Suprapubic skin (tissue), 4 donors: Measurements from ENCODE around the gene TBXAS1. TPM values are rescaled to one million over a fixed set of nuclear protein-coding genes. Genes with fewer than 3 reads are reported as not detected.
A peak's percentile ranks its signal among the peaks of the same experiment; 100 is the strongest.

Experiments
- DNase-seq, 2 donors: peaks; one replicate each; pipeline ENCODE4 v3.0.0-alpha.2; 2019; ENCODE audit warnings: low spot score in 2 of 2
- H3K27ac ChIP-seq: fragments of 200-600 bp; sonication (generic); one replicate; pipeline ENCODE4 v1.5.1; 2019
- H3K27me3 ChIP-seq: fragments of 200-600 bp; sonication (generic); one replicate; pipeline ENCODE4 v1.5.1; 2019
- H3K36me3 ChIP-seq: fragments of 200-600 bp; sonication (generic); one replicate; pipeline ENCODE4 v1.5.1; 2019
- H3K4me1 ChIP-seq: fragments of 200-600 bp; sonication (generic); one replicate; pipeline ENCODE4 v1.5.1; 2019
- H3K4me3 ChIP-seq: fragments of 200-600 bp; sonication (generic); one replicate; pipeline ENCODE4 v1.5.1; 2019; ENCODE audit warnings: mild to moderate bottlenecking
- H3K9me3 ChIP-seq: fragments of 200-600 bp; sonication (generic); one replicate; pipeline ENCODE4 v1.5.1; 2019
- EP300 ChIP-seq: sonication (generic); formaldehyde crosslinking; IDR thresholded peaks from one replicate; pipeline ENCODE4 v1.6.1; 2017; ENCODE audit warnings: antibody characterized with exemption
- POLR2A ChIP-seq, 2 donors: fragments of 450-650 bp; IDR thresholded peaks; one replicate each; pipeline ENCODE4 v1.6.1; 2017; ENCODE audit warnings: antibody characterized with exemption in 2 of 2, mild to moderate bottlenecking in 2 of 2, moderate library complexity in 2 of 2
- POLR2AphosphoS5 ChIP-seq, 3 donors: sonication (generic); formaldehyde crosslinking; IDR thresholded peaks; one replicate each; pipeline ENCODE4 v1.6.1; 2017; ENCODE audit warnings: antibody characterized with exemption in 3 of 3
- WGBS: methylation state at CpG from one replicate; pipeline ENCODE4 v1.1.5; 2018; 5-methylcytosine and 5-hydroxymethylcytosine counted together
- total RNA-seq, 4 donors: library from RNA; depleted of rRNA; stranded (reverse); fragments of >200 nt; gene quantifications; one replicate each; pipeline ENCODE4 v1.1.0, GENCODE V29; 2016
- TF ChIP-seq, protein P1 (sequence below), 2 donors: fragments of 200-600 bp in 1 of 2; fragments of 450-650 bp in 1 of 2; sonication (generic) in 1 of 2; IDR thresholded peaks; one replicate each; pipeline ENCODE4 v1.5.1; 2016 to 2019; ENCODE audit warnings: antibody characterized with exemption in 2 of 2, mild to moderate bottlenecking in 1 of 2, moderate library complexity in 1 of 2

TBXAS1 gene
- total RNA-seq, 4 donors from 2014 or later = 1.4 to 2.4 (median 2.1) TPM

DNA sequence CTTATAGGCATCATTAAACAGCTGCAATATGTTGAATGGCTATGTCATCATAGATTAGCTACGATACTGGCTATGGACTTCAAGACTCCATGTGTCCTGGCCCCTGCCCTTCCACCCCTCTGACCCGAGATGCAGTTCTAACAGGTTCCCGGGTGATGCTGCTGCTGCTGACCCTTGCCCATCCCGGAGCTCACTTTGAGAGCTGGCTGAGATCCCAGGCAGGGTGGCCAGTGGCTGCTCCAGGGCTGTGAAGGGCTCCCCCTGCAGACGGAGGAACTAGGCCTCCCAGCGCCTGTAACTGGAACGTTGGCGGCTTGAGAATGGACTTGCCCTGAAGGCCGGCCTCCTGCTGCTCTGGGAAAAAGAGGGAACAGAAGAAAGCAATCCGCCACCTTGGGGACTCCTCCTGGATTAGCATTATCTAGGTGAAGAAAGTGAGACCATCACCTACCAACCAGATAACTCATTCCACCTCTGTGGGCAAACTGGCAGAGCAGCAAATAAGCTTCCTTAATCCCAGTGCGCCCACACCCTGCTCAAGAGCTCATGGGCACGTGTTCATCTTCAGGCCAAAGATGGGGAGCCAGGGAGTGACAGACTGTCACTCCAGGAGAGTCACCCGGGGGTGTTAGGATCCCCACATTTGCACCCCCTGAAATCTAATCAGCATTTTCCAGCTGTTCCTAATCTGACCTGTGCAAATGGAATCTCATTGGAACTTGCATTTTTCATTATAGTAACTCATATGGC, 176.9 kb downstream of the TBXAS1 start:
- Histone ChIP-seq H3K27ac (no peak overlapping the region), H3K4me1 (no peaks in the 10 kb centered on the region), H3K36me3 (no peaks in the 10 kb centered on the region), H3K27me3 (no peaks in the 10 kb centered on the region), H3K9me3 (no peaks in the 10 kb centered on the region), H3K4me3 (no peak overlapping the region)
- TF ChIP-seq POLR2AphosphoS5 (IDR thresholded peaks at IDR 0.05) (no peak), POLR2A (IDR thresholded peaks at IDR 0.05) (no peak), EP300 (no peak)
- TF ChIP-seq, protein P1, sequence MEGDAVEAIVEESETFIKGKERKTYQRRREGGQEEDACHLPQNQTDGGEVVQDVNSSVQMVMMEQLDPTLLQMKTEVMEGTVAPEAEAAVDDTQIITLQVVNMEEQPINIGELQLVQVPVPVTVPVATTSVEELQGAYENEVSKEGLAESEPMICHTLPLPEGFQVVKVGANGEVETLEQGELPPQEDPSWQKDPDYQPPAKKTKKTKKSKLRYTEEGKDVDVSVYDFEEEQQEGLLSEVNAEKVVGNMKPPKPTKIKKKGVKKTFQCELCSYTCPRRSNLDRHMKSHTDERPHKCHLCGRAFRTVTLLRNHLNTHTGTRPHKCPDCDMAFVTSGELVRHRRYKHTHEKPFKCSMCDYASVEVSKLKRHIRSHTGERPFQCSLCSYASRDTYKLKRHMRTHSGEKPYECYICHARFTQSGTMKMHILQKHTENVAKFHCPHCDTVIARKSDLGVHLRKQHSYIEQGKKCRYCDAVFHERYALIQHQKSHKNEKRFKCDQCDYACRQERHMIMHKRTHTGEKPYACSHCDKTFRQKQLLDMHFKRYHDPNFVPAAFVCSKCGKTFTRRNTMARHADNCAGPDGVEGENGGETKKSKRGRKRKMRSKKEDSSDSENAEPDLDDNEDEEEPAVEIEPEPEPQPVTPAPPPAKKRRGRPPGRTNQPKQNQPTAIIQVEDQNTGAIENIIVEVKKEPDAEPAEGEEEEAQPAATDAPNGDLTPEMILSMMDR (IDR thresholded peaks at IDR 0.05) = no peak
- 74% methylated on average over 10 of the region's 13 CpGs for WGBS
- no peak for DNase-seq

DNA sequence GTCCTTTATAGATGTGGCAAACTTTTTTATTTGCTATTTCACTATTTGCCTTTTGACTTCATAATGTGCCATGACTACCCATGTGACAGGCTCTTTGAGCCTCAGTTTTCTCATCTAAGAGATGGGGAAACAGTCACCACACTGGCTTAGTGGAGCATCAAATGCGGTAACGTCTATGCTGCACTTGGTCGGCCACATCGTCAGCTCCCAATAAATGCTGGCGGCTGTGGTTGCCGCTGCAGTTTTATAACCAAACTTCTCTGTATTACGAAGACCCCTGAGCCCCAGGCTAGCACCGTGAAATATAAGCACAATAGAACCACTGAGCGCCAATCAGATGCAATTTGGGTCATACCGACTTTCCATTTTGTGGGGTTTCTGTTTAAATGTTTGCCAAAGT, 177.5 kb downstream of the TBXAS1 start:
- Histone ChIP-seq H3K36me3 (no peaks in the 10 kb centered on the region), H3K27me3 (no peaks in the 10 kb centered on the region), H3K27ac (no peak overlapping the region), H3K4me3 (no peak overlapping the region), H3K4me1 (no peaks in the 10 kb centered on the region), H3K9me3 (no peaks in the 10 kb centered on the region)
- TF ChIP-seq EP300 (no peak), POLR2AphosphoS5 (IDR thresholded peaks at IDR 0.05) (no peak), POLR2A (IDR thresholded peaks at IDR 0.05) (no peak)
- TF ChIP-seq, protein P1 (IDR thresholded peaks at IDR 0.05) = no peak
- WGBS = 94% methylated on average over 10 of the region's 10 CpGs
- no peak for DNase-seq

DNA sequence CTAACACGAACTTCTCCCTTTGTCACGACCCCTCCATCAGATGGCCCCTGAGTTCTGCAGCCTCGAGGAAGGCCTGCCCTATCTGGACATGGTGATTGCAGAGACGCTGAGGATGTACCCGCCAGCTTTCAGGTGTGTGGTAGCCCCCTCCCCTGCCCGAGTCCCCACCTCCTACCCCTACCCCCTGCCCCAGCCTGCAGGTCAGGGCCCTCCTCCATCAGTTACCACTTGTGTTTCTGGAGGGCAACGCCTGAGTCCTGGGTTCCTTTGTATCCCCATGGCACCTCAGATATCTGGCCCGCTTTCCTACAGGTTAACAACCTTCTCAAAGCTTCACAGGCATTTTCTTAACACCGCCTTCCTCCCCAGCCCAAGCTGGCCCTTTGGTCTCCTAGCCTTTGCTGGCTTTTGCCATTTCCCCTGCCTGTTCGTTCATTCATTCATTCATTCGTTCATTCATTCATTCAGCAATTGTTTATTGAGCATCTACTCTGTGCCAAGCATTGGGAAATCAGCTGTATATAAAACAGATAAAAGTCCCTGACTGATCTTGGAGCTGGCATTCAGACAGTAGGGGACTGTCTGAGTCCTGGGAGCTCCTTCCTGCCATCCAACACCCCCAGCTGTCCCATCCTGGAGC, 178.1 kb downstream of the TBXAS1 start:
- Histone ChIP-seq H3K4me1 (no peaks in the 10 kb centered on the region), H3K9me3 (no peaks in the 10 kb centered on the region), H3K27ac (no peak overlapping the region), H3K4me3 (no peak overlapping the region), H3K27me3 (no peaks in the 10 kb centered on the region), H3K36me3 (no peaks in the 10 kb centered on the region)
- DNase-seq = no peak
- no peak for TF ChIP-seq POLR2A (IDR thresholded peaks at IDR 0.05)
- TF ChIP-seq EP300 = no peak
- WGBS = 88% methylated on average over 11 of the region's 11 CpGs

DNA sequence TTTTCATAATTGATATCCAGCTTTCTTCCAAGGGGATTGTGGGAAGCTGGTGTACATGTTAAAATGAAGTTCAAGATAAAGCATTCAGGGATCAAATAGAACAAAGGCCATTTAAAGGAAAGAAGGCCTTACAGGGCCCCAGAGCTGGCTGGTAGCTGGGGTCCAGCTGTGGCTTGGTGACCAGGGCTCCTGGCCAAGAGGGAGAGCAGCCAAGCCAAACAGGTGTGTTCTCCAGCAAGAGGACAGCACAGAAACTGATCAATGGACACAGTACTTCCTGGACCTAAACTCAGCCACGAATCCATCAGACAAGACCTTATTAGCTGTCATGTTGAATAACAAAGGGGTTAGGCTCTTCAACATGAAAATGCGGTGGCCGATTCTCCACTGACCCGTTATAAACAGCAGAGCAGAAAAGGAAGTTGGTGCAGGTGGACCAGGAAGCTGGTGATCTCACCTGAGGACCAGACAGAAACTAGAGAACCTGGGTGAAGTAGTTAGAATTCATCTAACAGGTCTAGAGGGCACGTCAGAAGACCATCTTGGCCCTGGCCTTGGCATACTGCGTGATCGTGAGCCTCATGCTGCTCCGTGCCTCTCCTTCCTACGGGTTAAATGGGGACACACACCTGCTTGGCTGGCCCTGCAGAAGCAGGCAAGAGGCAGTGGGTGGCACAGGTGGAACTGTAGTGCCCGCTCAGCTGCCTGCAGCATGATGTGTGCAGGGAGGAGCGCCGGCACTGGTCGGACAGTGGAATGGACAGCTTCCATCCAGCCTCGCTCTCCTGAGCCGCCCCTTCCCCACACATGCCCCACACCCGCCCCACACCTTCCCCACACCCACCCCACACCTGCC, 179.9 kb downstream of the TBXAS1 start:
- H3K4me3 ChIP-seq = no peak overlapping the region
- no peak overlapping the region for H3K27ac ChIP-seq
- 79% methylated on average over 12 of the region's 16 CpGs for WGBS
- TF ChIP-seq POLR2A (IDR thresholded peaks at IDR 0.05) = no peak
- H3K4me1 ChIP-seq = no peaks in the 10 kb centered on the region
- no peaks in the 10 kb centered on the region for H3K36me3 ChIP-seq
- no peaks in the 10 kb centered on the region for H3K27me3 ChIP-seq
- peak in 1 of 2 donors; percentile 49 for DNase-seq
- H3K9me3 ChIP-seq = no peaks in the 10 kb centered on the region

DNA sequence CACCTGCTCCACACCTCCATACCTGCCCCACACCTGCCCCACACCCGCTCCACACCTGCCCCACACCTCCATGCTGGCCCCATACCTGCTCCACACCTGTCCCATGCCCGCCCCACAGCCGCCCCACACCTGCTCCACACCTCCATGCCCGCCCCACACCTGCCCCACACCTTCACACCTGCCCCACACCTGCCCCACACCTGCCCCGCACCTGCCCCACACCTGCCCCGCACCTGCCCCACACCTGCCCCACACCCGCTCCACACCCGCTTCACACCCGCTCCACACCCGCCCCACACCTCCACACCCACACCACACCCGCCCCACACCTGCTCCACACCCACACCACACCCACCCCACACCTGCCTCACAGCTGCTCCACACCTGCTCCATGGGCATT, 180.7 kb downstream of the TBXAS1 start:
- Histone ChIP-seq H3K27ac (no peak overlapping the region), H3K4me3 (no peak overlapping the region), H3K27me3 (no peaks in the 10 kb centered on the region), H3K36me3 (no peaks in the 10 kb centered on the region), H3K4me1 (no peaks in the 10 kb centered on the region), H3K9me3 (no peaks in the 10 kb centered on the region)
- peak in 1 of 2 donors; percentile 49 for DNase-seq
- 76% methylated on average over 11 of the region's 11 CpGs for WGBS
- TF ChIP-seq POLR2A (IDR thresholded peaks at IDR 0.05) (no peak), POLR2AphosphoS5 (IDR thresholded peaks at IDR 0.05) (no peak), EP300 (no peak)
- TF ChIP-seq, protein P1 (IDR thresholded peaks at IDR 0.05) = no peak
